Measurements from ENCODE around the gene CRADD. TPM values are rescaled to one million over a fixed set of nuclear protein-coding genes. Genes with fewer than 3 reads are reported as not detected.

Gene CRADD
- total RNA-seq, 4 donors from 2014 or later, result 19.4 to 28.7 (median 22.6) TPM

DNA sequence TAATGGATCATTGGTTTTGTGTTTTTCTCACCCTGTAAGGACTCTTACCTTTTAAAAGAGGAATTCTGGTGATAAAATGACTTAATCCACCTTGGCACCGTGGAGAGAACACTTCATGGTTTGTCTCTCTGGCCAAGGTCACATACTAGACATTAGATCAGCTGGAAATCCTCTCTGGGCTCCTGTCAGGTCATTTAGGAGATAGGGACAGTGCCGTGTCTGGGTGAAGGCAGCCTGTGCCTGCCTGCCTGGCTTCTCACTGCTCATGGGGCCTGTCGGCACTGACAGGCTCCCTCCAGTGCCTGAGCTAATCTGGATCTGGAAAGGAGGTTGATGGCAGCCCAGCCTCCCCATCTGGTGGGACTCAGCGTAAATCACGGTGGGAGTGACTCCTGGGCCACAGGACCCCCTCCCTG is 5.7 kb downstream of the CRADD start:
- Histone ChIP-seq H3K27ac (peak overlapping the region; percentile 66 to 80 (median 70)), H3K9me3 (no peaks in the 10 kb centered on the region), H3K27me3 (no peaks in the 10 kb centered on the region), H3K4me3 (peak overlapping the region in 2 of 4 donors; percentile 8 to 34), H3K4me1 (peaks cover 70 to 73% of the 10 kb centered on the region in 2 donors), H3K36me3 (no peaks in the 10 kb centered on the region)
- peak in 1 of 2 donors; percentile 29 for DNase-seq
- intact Hi-C loops (cut with DNase I; ENCODE audit: low total_unique reads) (loop anchor here (5.0 kb wide), 2 partner anchors 44 to 259 kb away; no protein-coding TSS in a partner anchor), in situ Hi-C loops (cut with MboI; ENCODE audit: low sequenced_read_pairs in 4 of 4) (loop anchor here in 1 of 4 donors (10.0 kb wide), 1 partner anchor 52 kb away; no protein-coding TSS in a partner anchor)
- TF ChIP-seq, protein P1, sequence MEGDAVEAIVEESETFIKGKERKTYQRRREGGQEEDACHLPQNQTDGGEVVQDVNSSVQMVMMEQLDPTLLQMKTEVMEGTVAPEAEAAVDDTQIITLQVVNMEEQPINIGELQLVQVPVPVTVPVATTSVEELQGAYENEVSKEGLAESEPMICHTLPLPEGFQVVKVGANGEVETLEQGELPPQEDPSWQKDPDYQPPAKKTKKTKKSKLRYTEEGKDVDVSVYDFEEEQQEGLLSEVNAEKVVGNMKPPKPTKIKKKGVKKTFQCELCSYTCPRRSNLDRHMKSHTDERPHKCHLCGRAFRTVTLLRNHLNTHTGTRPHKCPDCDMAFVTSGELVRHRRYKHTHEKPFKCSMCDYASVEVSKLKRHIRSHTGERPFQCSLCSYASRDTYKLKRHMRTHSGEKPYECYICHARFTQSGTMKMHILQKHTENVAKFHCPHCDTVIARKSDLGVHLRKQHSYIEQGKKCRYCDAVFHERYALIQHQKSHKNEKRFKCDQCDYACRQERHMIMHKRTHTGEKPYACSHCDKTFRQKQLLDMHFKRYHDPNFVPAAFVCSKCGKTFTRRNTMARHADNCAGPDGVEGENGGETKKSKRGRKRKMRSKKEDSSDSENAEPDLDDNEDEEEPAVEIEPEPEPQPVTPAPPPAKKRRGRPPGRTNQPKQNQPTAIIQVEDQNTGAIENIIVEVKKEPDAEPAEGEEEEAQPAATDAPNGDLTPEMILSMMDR (IDR thresholded peaks at IDR 0.05 in 4 of 5, conservative IDR thresholded peaks at IDR 0.05 in 1 of 5), result no peak
- TF ChIP-seq POLR2A (IDR thresholded peaks at IDR 0.05), result no peak
- peak; percentile 24 to 27 for ATAC-seq

DNA sequence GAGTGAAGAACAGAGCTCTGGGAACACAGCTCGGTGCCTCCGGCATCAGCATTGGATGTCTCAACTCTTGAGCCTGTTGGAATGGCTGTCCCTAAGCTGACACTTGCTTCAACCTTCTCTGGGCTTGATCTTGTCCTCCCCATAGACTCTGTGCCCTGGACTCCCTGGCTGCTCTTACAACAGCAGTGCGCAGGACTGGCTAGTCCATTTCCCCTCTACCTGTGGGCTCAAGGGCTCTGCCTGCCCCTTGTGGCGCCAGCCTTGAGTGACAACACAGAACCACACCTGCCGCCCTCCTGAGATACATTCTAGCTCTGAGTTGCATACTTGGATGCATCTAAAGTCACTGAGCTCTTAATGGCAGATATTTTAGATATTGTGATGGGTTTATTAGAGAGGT is 6.2 kb downstream of the CRADD start:
- DNase-seq (peak in 1 of 2 donors; percentile 19), ATAC-seq (no peak)
- Histone ChIP-seq H3K27ac (peak overlapping the region; percentile 66 to 80 (median 70)), H3K4me1 (peaks cover 65 to 68% of the 10 kb centered on the region in 2 donors), H3K9me3 (no peaks in the 10 kb centered on the region), H3K36me3 (no peaks in the 10 kb centered on the region), H3K4me3 (peak overlapping the region in 2 of 4 donors; percentile 8 to 34), H3K27me3 (no peaks in the 10 kb centered on the region)
- intact Hi-C loops (cut with DNase I; ENCODE audit: low total_unique reads) (loop anchor here (5.0 kb wide), 2 partner anchors 44 to 259 kb away; no protein-coding TSS in a partner anchor), in situ Hi-C loops (cut with MboI; ENCODE audit: low sequenced_read_pairs in 4 of 4) (loop anchor here in 1 of 4 donors (10.0 kb wide), 1 partner anchor 51 kb away; no protein-coding TSS in a partner anchor)
- no peak for TF ChIP-seq POLR2A (IDR thresholded peaks at IDR 0.05)
- TF ChIP-seq, protein P1 (IDR thresholded peaks at IDR 0.05 in 4 of 5, conservative IDR thresholded peaks at IDR 0.05 in 1 of 5), result no peak

DNA sequence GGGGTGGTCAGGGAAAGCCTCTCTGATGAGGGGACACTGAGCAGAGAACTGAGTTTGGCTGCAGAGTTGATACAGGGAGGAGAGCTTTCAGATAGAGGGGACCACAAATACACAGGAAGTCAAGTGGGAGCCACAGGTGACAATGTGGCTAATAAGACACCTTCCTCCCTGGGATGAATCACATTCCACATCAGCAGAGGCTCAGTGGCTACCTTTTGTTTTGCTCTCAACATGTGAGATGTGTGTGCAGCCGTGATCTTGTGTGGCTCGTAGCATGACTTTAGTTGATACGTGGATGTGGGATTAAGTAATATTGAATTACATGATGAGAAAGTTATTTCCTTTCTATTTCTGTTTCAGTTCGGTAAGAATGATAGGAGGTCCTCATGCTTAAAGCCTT is 7.5 kb downstream of the CRADD start:
- H3K4me3 ChIP-seq, result no peak overlapping the region
- no peaks in the 10 kb centered on the region for H3K27me3 ChIP-seq
- ATAC-seq (no peak), DNase-seq (no peak)
- no peaks in the 10 kb centered on the region for H3K36me3 ChIP-seq
- H3K9me3 ChIP-seq, result no peaks in the 10 kb centered on the region
- no peak overlapping the region for H3K27ac ChIP-seq
- in situ Hi-C loops (cut with MboI; ENCODE audit: low sequenced_read_pairs in 4 of 4) (loop anchor here in 1 of 4 donors (10.0 kb wide), 1 partner anchor 50 kb away; no protein-coding TSS in a partner anchor), intact Hi-C loops (cut with DNase I; ENCODE audit: low total_unique reads) (loop anchor here (5.0 kb wide), 2 partner anchors 43 to 258 kb away; no protein-coding TSS in a partner anchor)
- TF ChIP-seq POLR2A (IDR thresholded peaks at IDR 0.05), result no peak
- TF ChIP-seq, protein P1 (IDR thresholded peaks at IDR 0.05 in 4 of 5, conservative IDR thresholded peaks at IDR 0.05 in 1 of 5), result no peak
- H3K4me1 ChIP-seq, result peaks cover 62 to 63% of the 10 kb centered on the region in 2 donors

DNA sequence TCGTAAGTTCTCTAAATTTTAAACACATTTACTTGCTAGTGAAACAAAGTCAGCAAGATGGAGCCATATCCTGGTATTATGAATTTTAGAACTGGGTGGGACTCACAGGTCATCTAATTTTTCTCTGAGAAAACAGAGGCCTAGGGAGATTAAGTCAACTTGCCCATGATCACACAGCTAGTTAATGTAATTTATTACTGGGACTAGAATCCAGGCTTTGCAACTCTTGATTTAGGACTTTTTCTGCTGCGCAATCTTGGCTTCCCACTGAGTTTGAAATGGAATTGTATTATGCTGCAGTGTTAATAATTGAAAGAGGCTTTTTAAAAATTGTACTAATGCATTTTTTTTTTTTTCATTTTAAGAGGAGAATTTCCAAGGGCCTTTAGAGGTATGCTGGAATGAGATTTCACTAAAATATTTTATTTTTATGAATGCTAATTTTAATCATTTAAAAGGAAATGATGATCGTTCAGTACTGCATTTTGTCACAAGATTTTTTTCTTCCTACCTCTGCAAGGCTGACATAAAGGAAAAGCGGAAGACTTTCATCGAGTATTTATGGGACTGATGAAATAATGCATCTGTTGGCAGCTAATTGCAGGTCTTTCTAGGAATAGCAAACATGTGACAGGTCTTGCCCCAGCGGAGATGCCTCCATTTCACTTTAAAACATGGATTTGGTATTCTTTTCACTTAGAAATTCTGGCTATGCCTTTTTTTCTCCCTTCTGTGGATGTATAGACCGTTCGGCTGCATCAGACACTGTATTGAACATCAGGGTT is 9.6 kb downstream of the CRADD start:
- Histone ChIP-seq H3K27ac (no peak overlapping the region), H3K4me1 (peaks cover 46 to 55% of the 10 kb centered on the region in 2 donors)

More for the DNA sequence above, 9.6 kb downstream of the CRADD start:
- TF ChIP-seq, protein P1 (IDR thresholded peaks at IDR 0.05 in 4 of 5, conservative IDR thresholded peaks at IDR 0.05 in 1 of 5), result no peak
- no peak for TF ChIP-seq POLR2A (IDR thresholded peaks at IDR 0.05)
- H3K9me3 ChIP-seq, result no peaks in the 10 kb centered on the region
- H3K36me3 ChIP-seq, result no peaks in the 10 kb centered on the region
- no peaks in the 10 kb centered on the region for H3K27me3 ChIP-seq
- H3K4me3 ChIP-seq, result no peak overlapping the region
- intact Hi-C loops (cut with DNase I; ENCODE audit: low total_unique reads) (no loop called here), in situ Hi-C loops (cut with MboI; ENCODE audit: low sequenced_read_pairs in 4 of 4) (loop anchor here in 1 of 4 donors (10.0 kb wide), 1 partner anchor 48 kb away; no protein-coding TSS in a partner anchor)
- ATAC-seq (no peak), DNase-seq (no peak)

Data from gastrocnemius medialis (tissue), 4 donors.